GM18858 (cell line): ENCODE measurements around the gene MTHFD2L.

Experiments used
- ATAC-seq: cut with Tn5 transposase; IDR thresholded peaks from one replicate; pipeline ENCODE4 v1.9.1; 2021; ENCODE audit not compliant: unreplicated experiment

MTHFD2L gene

GRCh38 chr4:74294681-74295080 lies 136.8 kb downstream of the MTHFD2L start:
- ATAC-seq: no peak

- no peak for ATAC-seq
Measured at GRCh38 chr4:74297539-74297938, 139.6 kb downstream of the MTHFD2L start.

- ATAC-seq: no peak
Measured at GRCh38 chr4:74304095-74304625, 146.2 kb downstream of the MTHFD2L start.

- no peak for ATAC-seq
Measured at GRCh38 chr4:74305000-74305399, 147.1 kb downstream of the MTHFD2L start.

- ATAC-seq: no peak
Measured at GRCh38 chr4:74307170-74307569, 149.3 kb downstream of the MTHFD2L start.

GRCh38 chr4:74308215-74308614 lies 150.3 kb downstream of the MTHFD2L start, which contains the start of gene EPGN:
TSS of gene EPGN (plus strand) at chr4:74308470. CDS start at chr4:74308534, 64 bp downstream.
- no peak for ATAC-seq

GRCh38 chr4:74309223-74309622 lies 151.3 kb downstream of the MTHFD2L start:
- no peak for ATAC-seq

GRCh38 chr4:74311696-74312313 lies 153.9 kb downstream of the MTHFD2L start:
- peak; percentile 58 for ATAC-seq

- no peak for ATAC-seq
Measured at GRCh38 chr4:74314329-74314728, 156.4 kb downstream of the MTHFD2L start.

- no peak for ATAC-seq
Measured at GRCh38 chr4:74314944-74315343, 157.0 kb downstream of the MTHFD2L start.

- ATAC-seq: no peak
Measured at GRCh38 chr4:74315376-74315775, 157.5 kb downstream of the MTHFD2L start.

- ATAC-seq: no peak
Measured at GRCh38 chr4:74316397-74316796, 158.5 kb downstream of the MTHFD2L start.

- no peak for ATAC-seq
Measured at GRCh38 chr4:74317616-74318246, 159.8 kb downstream of the MTHFD2L start.

- ATAC-seq: no peak
Measured at GRCh38 chr4:74318276-74318675, 160.4 kb downstream of the MTHFD2L start.

GRCh38 chr4:74319470-74319869 lies 161.6 kb downstream of the MTHFD2L start:
- no peak for ATAC-seq

GRCh38 chr4:74320559-74321118 lies 162.7 kb downstream of the MTHFD2L start:
- ATAC-seq: peak; percentile 78

GRCh38 chr4:74322301-74322700 lies 164.4 kb downstream of the MTHFD2L start:
- no peak for ATAC-seq

- ATAC-seq: no peak
Measured at GRCh38 chr4:74323663-74324062, 165.7 kb downstream of the MTHFD2L start.

- ATAC-seq: no peak
Measured at GRCh38 chr4:74324262-74324661, 166.3 kb downstream of the MTHFD2L start.

- no peak for ATAC-seq
Measured at GRCh38 chr4:74325886-74326285, 168.0 kb downstream of the MTHFD2L start.

- no peak for ATAC-seq
Measured at GRCh38 chr4:74327762-74328161, 169.8 kb downstream of the MTHFD2L start.

GRCh38 chr4:74328501-74328900 lies 170.6 kb downstream of the MTHFD2L start:
- no peak for ATAC-seq
